ENCODE results near the gene SETD1A.

Gene SETD1A

GRCh38 chr16:30922960-30923535, 34.5 kb upstream of the SETD1A start:
- Histone ChIP-seq H3K36me3 (ENCODE audit: control insufficient read depth in 5 of 5, insufficient read depth in 5 of 5, low read length in 5 of 5) (peaks cover 0 to 20% (median 7%) of the 10 kb centered on the region in 5 donors), H3K4me1 (ENCODE audit: control insufficient read depth in 5 of 5, insufficient read depth in 5 of 5, low read length in 5 of 5) (peaks cover 4 to 27% (median 19%) of the 10 kb centered on the region in 5 donors), H3K27ac (ENCODE audit: low read depth, low read length) (peak overlapping the region; percentile 77), H3K4me3 (ENCODE audit: low read depth in 1 of 5, low read length in 5 of 5) (peak overlapping the region; percentile 78 to 98 (median 94)), H3K27me3 (ENCODE audit: control insufficient read depth in 5 of 5, insufficient read depth in 4 of 5, low read length in 5 of 5) (no peaks in the 10 kb centered on the region), H3K9me3 (ENCODE audit: control insufficient read depth in 5 of 5, low read length in 5 of 5) (no peaks in the 10 kb centered on the region), H3K9ac (ENCODE audit: low read length in 5 of 5) (peak overlapping the region; percentile 5 to 92 (median 85))

GRCh38 chr16:30923554-30924075, 33.9 kb upstream of the SETD1A start, which contains the start of gene FBXL19:
Gene FBXL19, plus strand, starts transcription at chr16:30923572. Its CDS starts 2,183 bp downstream, at chr16:30925755.
- Histone ChIP-seq H3K4me1 (ENCODE audit: control insufficient read depth in 5 of 5, insufficient read depth in 5 of 5, low read length in 5 of 5) (peaks cover 4 to 27% (median 19%) of the 10 kb centered on the region in 5 donors), H3K27ac (ENCODE audit: low read depth, low read length) (peak within 1 kb of the TSS; percentile 77), H3K4me3 (ENCODE audit: low read depth in 1 of 5, low read length in 5 of 5) (peak within 1 kb of the TSS; percentile 78 to 98 (median 94))

GRCh38 chr16:30924076-30924912, 33.3 kb upstream of the SETD1A start:
- peak overlapping the region; percentile 41 for H3K27ac ChIP-seq (ENCODE audit: low read depth, low read length)
- H3K4me1 ChIP-seq (ENCODE audit: control insufficient read depth in 5 of 5, insufficient read depth in 5 of 5, low read length in 5 of 5): peaks cover 4 to 27% (median 19%) of the 10 kb centered on the region in 5 donors
- H3K36me3 ChIP-seq (ENCODE audit: control insufficient read depth in 5 of 5, insufficient read depth in 5 of 5, low read length in 5 of 5): peaks cover 0 to 22% (median 9%) of the 10 kb centered on the region in 5 donors
- H3K27me3 ChIP-seq (ENCODE audit: control insufficient read depth in 5 of 5, insufficient read depth in 4 of 5, low read length in 5 of 5): no peaks in the 10 kb centered on the region
- H3K4me3 ChIP-seq (ENCODE audit: low read depth in 1 of 5, low read length in 5 of 5): peak overlapping the region in 4 of 5 donors; percentile 22 to 98 (median 54)
- H3K9ac ChIP-seq (ENCODE audit: low read length in 5 of 5): peak overlapping the region in 3 of 5 donors; percentile 34 to 41 (median 39)
- no peaks in the 10 kb centered on the region for H3K9me3 ChIP-seq (ENCODE audit: control insufficient read depth in 5 of 5, low read length in 5 of 5)

More at GRCh38 chr16:30923554-30924075, 33.9 kb upstream of the SETD1A start, which contains the start of gene FBXL19:
- no peaks in the 10 kb centered on the region for H3K9me3 ChIP-seq (ENCODE audit: control insufficient read depth in 5 of 5, low read length in 5 of 5)
- H3K27me3 ChIP-seq (ENCODE audit: control insufficient read depth in 5 of 5, insufficient read depth in 4 of 5, low read length in 5 of 5): no peaks in the 10 kb centered on the region
- peak within 1 kb of the TSS; percentile 5 to 92 (median 85) for H3K9ac ChIP-seq (ENCODE audit: low read length in 5 of 5)
- H3K36me3 ChIP-seq (ENCODE audit: control insufficient read depth in 5 of 5, insufficient read depth in 5 of 5, low read length in 5 of 5): peaks cover 0 to 22% (median 7%) of the 10 kb centered on the region in 5 donors

- H3K9me3 ChIP-seq (ENCODE audit: control insufficient read depth in 5 of 5, low read length in 5 of 5): no peaks in the 10 kb centered on the region
- peaks cover 4 to 27% (median 19%) of the 10 kb centered on the region in 5 donors for H3K4me1 ChIP-seq (ENCODE audit: control insufficient read depth in 5 of 5, insufficient read depth in 5 of 5, low read length in 5 of 5)
- H3K27me3 ChIP-seq (ENCODE audit: control insufficient read depth in 5 of 5, insufficient read depth in 4 of 5, low read length in 5 of 5): no peaks in the 10 kb centered on the region
- H3K9ac ChIP-seq (ENCODE audit: low read length in 5 of 5): peak overlapping the region in 4 of 5 donors; percentile 34 to 65 (median 40)
- peaks cover 0 to 26% (median 12%) of the 10 kb centered on the region in 5 donors for H3K36me3 ChIP-seq (ENCODE audit: control insufficient read depth in 5 of 5, insufficient read depth in 5 of 5, low read length in 5 of 5)
- peak overlapping the region in 2 of 5 donors; percentile 22 to 98 for H3K4me3 ChIP-seq (ENCODE audit: low read depth in 1 of 5, low read length in 5 of 5)
- peak overlapping the region; percentile 41 for H3K27ac ChIP-seq (ENCODE audit: low read depth, low read length)
These were observed 32.5 kb upstream of the SETD1A start for GRCh38 chr16:30924913-30925631.

- H3K36me3 ChIP-seq (ENCODE audit: control insufficient read depth in 5 of 5, insufficient read depth in 5 of 5, low read length in 5 of 5): peaks cover 1 to 31% (median 17%) of the 10 kb centered on the region in 5 donors
- H3K9me3 ChIP-seq (ENCODE audit: control insufficient read depth in 5 of 5, low read length in 5 of 5): no peaks in the 10 kb centered on the region
- no peak overlapping the region for H3K4me3 ChIP-seq (ENCODE audit: low read depth in 1 of 5, low read length in 5 of 5)
- no peak overlapping the region for H3K9ac ChIP-seq (ENCODE audit: low read length in 5 of 5)
- no peaks in the 10 kb centered on the region for H3K27me3 ChIP-seq (ENCODE audit: control insufficient read depth in 5 of 5, insufficient read depth in 4 of 5, low read length in 5 of 5)
- H3K27ac ChIP-seq (ENCODE audit: low read depth, low read length): no peak overlapping the region
- peaks cover 4 to 27% (median 19%) of the 10 kb centered on the region in 5 donors for H3K4me1 ChIP-seq (ENCODE audit: control insufficient read depth in 5 of 5, insufficient read depth in 5 of 5, low read length in 5 of 5)
These were observed 31.9 kb upstream of the SETD1A start for GRCh38 chr16:30925632-30925987.

- H3K27ac ChIP-seq (ENCODE audit: low read depth, low read length): no peak overlapping the region
- no peaks in the 10 kb centered on the region for H3K27me3 ChIP-seq (ENCODE audit: control insufficient read depth in 5 of 5, insufficient read depth in 4 of 5, low read length in 5 of 5)
- H3K9ac ChIP-seq (ENCODE audit: low read length in 5 of 5): no peak overlapping the region
- peaks cover 4 to 37% (median 22%) of the 10 kb centered on the region in 5 donors for H3K36me3 ChIP-seq (ENCODE audit: control insufficient read depth in 5 of 5, insufficient read depth in 5 of 5, low read length in 5 of 5)
- H3K4me1 ChIP-seq (ENCODE audit: control insufficient read depth in 5 of 5, insufficient read depth in 5 of 5, low read length in 5 of 5): peaks cover 4 to 24% (median 17%) of the 10 kb centered on the region in 5 donors
- H3K9me3 ChIP-seq (ENCODE audit: control insufficient read depth in 5 of 5, low read length in 5 of 5): no peaks in the 10 kb centered on the region
- H3K4me3 ChIP-seq (ENCODE audit: low read depth in 1 of 5, low read length in 5 of 5): no peak overlapping the region
These were observed 31.4 kb upstream of the SETD1A start for GRCh38 chr16:30925995-30926811.

GRCh38 chr16:30926937-30927788, 30.4 kb upstream of the SETD1A start:
- Histone ChIP-seq H3K9me3 (ENCODE audit: control insufficient read depth in 5 of 5, low read length in 5 of 5) (no peaks in the 10 kb centered on the region), H3K36me3 (ENCODE audit: control insufficient read depth in 5 of 5, insufficient read depth in 5 of 5, low read length in 5 of 5) (peaks cover 7 to 46% (median 24%) of the 10 kb centered on the region in 5 donors), H3K4me1 (ENCODE audit: control insufficient read depth in 5 of 5, insufficient read depth in 5 of 5, low read length in 5 of 5) (peaks cover 4 to 14% (median 8%) of the 10 kb centered on the region in 5 donors), H3K27me3 (ENCODE audit: control insufficient read depth in 5 of 5, insufficient read depth in 4 of 5, low read length in 5 of 5) (no peaks in the 10 kb centered on the region), H3K4me3 (ENCODE audit: low read depth in 1 of 5, low read length in 5 of 5) (no peak overlapping the region), H3K9ac (ENCODE audit: low read length in 5 of 5) (no peak overlapping the region), H3K27ac (ENCODE audit: low read depth, low read length) (no peak overlapping the region)

GRCh38 chr16:30927789-30928378, 29.7 kb upstream of the SETD1A start:
- Histone ChIP-seq H3K9me3 (ENCODE audit: control insufficient read depth in 5 of 5, low read length in 5 of 5) (no peaks in the 10 kb centered on the region), H3K9ac (ENCODE audit: low read length in 5 of 5) (no peak overlapping the region), H3K4me1 (ENCODE audit: control insufficient read depth in 5 of 5, insufficient read depth in 5 of 5, low read length in 5 of 5) (peaks cover 4 to 13% (median 8%) of the 10 kb centered on the region in 5 donors), H3K27me3 (ENCODE audit: control insufficient read depth in 5 of 5, insufficient read depth in 4 of 5, low read length in 5 of 5) (no peaks in the 10 kb centered on the region), H3K4me3 (ENCODE audit: low read depth in 1 of 5, low read length in 5 of 5) (no peak overlapping the region), H3K36me3 (ENCODE audit: control insufficient read depth in 5 of 5, insufficient read depth in 5 of 5, low read length in 5 of 5) (peaks cover 7 to 53% (median 28%) of the 10 kb centered on the region in 5 donors), H3K27ac (ENCODE audit: low read depth, low read length) (no peak overlapping the region)
